MG63 (cell line): ENCODE measurements around the gene PTPRG. TPM values are rescaled to one million over a fixed set of nuclear protein-coding genes. Genes with fewer than 3 reads are reported as not detected.
A peak's percentile ranks its signal among the peaks of the same experiment; 100 is the strongest.

Experiments used
- DNase-seq: peaks from one replicate; pipeline ENCODE4 v3.0.0-alpha.2; 2020
- H3K27me3 ChIP-seq: fragments of 250-450 bp; sonication (Bioruptor Pico); 2 replicates; pipeline ENCODE4 v1.5.1; 2020; ENCODE audit warnings: mild to moderate bottlenecking, moderate library complexity
- H3K36me3 ChIP-seq: fragments of 250-450 bp; sonication (Bioruptor Pico); 2 replicates; pipeline ENCODE4 v1.5.1; 2020; ENCODE audit warnings: mild to moderate bottlenecking, moderate library complexity
- H3K4me3 ChIP-seq: fragments of 250-450 bp; sonication (Bioruptor Pico); 2 replicates; pipeline ENCODE4 v1.5.1; 2020; ENCODE audit warnings: mild to moderate bottlenecking, moderate library complexity
- H3K9me3 ChIP-seq: fragments of 250-450 bp; sonication (Bioruptor Pico); 2 replicates; pipeline ENCODE4 v1.5.1; 2020; ENCODE audit warnings: mild to moderate bottlenecking, moderate library complexity
- total RNA-seq: library from RNA; depleted of rRNA; stranded (reverse); fragments of >200 nt; shearing (Covaris generic); gene quantifications from 2 replicates; pipeline ENCODE4 v1.2.3, GENCODE V29; 2014; ENCODE audit warnings: low replicate concordance

PTPRG gene
- total RNA-seq, 1 experiment from 2014 or later: 3.1 TPM

DNA sequence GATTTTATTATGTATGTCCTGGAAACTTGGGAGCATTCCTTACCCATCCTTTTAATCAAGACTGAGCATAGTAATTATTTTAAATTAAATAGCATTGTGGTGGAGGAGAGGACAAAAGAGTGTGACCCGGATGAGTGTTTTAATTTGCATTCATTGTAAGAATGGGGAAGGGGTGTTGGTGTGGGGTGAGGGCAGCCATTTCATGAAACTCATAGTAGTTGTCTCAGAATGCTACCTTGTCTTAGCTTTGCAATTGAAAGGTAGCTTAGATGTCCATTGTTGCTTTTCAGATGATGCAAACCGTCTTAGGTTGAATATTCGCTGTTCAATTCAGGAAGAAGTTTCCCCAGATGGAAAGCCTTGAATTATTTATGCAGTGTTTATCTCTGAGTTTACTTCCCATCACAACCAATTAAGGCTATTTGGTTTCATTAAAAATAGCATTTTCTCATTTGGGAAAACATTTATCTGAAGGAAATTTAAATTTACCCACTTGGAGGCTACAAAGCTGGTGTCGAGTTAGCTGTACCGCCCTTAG lies 483.6 kb downstream of the PTPRG start:
- DNase-seq: no peak
- Histone ChIP-seq H3K4me3 (no peak overlapping the region), H3K27me3 (no peaks in the 10 kb centered on the region), H3K36me3 (no peaks in the 10 kb centered on the region), H3K9me3 (no peaks in the 10 kb centered on the region)

DNA sequence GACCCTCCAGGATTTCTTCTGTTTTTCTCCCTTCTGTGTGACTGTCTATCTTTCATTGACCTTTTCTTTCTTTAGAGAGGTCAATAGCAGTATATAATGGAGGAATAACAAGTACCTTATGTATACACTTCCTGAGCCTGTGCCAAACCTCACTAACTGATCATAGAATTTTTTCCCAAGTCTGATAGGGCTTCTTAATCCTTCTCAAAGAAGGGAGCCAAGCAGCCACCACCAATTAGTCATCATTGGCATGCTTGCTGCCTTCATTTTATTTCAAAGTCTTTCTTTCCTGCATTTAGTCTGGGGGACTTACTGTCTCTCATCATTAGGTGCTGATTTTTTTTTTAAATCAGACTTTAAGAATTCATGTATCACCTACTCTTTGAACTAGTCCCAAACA lies 485.0 kb downstream of the PTPRG start:
- Histone ChIP-seq H3K36me3 (no peaks in the 10 kb centered on the region), H3K9me3 (no peaks in the 10 kb centered on the region), H3K4me3 (no peak overlapping the region), H3K27me3 (no peaks in the 10 kb centered on the region)
- peak; percentile 42 for DNase-seq

DNA sequence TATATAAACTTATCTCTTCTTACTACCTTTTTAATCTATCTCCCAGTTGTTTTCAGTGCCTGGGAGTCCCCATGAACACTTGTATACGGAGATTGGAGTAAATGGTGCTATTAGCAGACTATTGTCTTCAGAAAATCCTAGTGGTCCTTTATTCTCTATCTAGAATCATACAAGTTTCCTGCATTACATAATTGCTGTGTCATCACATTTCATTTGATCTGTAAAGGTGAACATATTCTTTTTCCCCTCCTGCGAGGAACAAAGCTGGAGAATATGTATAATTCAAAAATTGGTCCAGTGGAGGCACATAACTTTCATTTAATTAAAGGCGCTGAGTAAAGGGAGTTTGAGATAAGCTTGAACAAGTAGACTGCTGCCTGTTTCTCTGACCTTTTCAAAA lies 487.2 kb downstream of the PTPRG start:
- H3K9me3 ChIP-seq: no peaks in the 10 kb centered on the region
- H3K36me3 ChIP-seq: no peaks in the 10 kb centered on the region
- no peak overlapping the region for H3K4me3 ChIP-seq
- DNase-seq: no peak
- no peaks in the 10 kb centered on the region for H3K27me3 ChIP-seq

DNA sequence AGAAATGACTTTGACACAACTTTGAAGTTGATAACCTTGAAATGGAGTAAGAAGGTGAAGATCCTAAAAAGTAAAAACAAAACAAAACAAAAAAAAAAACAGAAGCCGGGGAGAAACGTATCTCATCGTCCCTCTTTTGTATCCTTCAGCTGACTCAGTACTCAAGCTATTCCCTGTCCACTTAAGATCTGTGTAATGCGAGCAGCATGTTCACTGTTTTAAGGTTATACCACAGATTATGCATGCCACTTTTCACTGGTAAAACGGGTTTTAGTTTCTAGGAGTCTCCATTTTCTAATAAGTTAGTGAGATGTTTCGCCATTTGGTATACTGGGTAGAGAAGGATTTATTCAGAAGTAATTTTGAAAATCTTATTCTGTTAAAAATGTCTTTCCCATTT lies 487.7 kb downstream of the PTPRG start:
- no peaks in the 10 kb centered on the region for H3K9me3 ChIP-seq
- H3K4me3 ChIP-seq: no peak overlapping the region
- DNase-seq: no peak
- no peaks in the 10 kb centered on the region for H3K27me3 ChIP-seq
- H3K36me3 ChIP-seq: no peaks in the 10 kb centered on the region

DNA sequence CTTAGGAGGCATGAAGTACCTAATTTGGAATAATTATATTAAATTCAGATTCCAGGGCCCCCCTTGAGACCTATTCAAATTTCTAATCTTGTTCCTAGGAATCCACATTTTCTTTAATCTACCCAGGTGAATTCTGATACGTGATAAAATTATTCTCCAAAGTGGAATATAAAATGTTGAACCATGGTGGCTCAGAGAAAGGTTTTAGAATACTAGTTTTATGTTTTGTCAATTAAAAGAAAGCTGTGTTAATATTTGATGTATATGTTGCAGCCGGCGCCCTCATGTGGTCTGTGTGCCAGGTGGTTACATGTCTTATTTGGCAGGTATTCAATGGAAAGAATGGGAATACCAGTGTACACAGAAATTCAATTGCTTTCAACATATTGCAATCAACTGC lies 490.1 kb downstream of the PTPRG start:
- Histone ChIP-seq H3K4me3 (no peak overlapping the region), H3K9me3 (no peaks in the 10 kb centered on the region)
- peak; percentile 11 for DNase-seq

DNA sequence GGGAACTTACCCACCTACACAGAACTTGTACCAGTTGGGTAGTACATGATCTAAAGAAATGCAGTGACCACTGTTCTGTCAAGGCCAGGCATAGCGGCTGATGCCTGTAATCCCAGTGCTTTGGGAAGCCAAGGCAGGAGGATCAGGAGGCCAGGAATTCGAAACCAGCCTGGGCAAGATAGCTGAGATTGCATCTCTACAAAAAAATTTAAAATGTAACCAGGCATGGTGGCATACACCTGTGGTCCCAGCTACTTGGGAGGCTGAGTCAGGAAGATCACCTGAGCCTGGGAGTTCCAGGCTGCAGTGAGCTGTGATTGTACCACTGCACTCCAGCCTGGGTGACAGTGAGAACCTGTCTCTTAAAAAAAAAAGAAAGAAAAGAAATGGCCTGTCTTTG lies 491.0 kb downstream of the PTPRG start:
- Histone ChIP-seq H3K9me3 (no peaks in the 10 kb centered on the region), H3K4me3 (no peak overlapping the region), H3K36me3 (no peaks in the 10 kb centered on the region), H3K27me3 (no peaks in the 10 kb centered on the region)
- no peak for DNase-seq

More for the DNA sequence above, 490.1 kb downstream of the PTPRG start:
- no peaks in the 10 kb centered on the region for H3K27me3 ChIP-seq
- H3K36me3 ChIP-seq: no peaks in the 10 kb centered on the region

DNA sequence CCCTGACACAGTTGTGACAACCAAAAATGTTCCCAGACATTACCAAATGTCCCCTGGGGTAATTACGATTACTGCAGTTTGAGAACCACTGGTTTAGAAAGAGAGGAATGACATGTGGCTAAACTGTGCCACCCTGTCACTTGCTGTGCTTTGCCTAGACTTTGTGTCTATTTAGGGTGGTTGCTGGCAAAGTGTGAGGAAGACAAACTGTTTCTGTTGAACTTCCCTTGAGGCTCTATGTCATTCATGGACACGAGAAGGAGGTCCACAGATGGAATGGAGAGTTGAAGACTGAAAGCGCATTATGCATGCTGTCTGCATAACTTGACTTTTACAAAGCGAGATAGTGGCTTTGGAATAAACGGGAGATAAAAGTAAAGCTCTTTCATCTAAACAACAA lies 495.3 kb downstream of the PTPRG start:
- Histone ChIP-seq H3K27me3 (no peaks in the 10 kb centered on the region), H3K4me3 (no peak overlapping the region), H3K9me3 (no peaks in the 10 kb centered on the region), H3K36me3 (no peaks in the 10 kb centered on the region)
- DNase-seq: no peak

DNA sequence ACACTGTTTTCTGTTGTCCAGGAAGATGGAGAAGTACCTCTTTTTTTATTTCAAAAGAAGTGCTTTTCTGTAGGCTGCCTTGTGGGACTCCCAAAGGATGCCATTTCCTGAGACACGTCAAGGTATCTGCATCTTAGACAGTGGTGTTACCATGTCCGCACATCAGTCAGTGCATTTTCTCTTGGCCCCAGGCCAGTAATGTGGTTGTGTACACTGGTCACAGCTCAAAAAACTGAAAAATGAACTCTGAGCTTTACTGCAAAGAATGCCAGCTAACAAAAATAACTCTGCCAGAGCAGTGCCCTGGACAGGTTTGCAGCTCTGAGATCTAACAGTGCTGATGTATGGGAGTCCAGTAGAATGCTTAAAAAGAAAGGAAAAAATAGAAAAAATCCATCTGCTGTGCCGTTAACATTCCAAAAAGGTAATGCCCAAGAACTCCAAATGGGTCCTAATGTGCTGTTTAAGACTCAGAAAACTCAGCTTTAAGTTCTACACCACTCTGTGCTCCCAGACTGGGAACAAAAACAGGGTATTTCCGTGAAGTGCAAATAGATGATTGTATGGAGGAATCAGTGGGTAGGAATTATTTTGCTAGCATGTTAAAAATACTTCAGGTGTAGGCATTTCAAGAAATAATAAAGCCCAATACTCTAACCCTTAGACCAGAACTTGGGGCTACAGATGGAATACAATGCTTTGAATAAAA lies 496.1 kb downstream of the PTPRG start:
- Histone ChIP-seq H3K9me3 (no peaks in the 10 kb centered on the region), H3K4me3 (no peak overlapping the region), H3K27me3 (no peaks in the 10 kb centered on the region), H3K36me3 (no peaks in the 10 kb centered on the region)
- no peak for DNase-seq

DNA sequence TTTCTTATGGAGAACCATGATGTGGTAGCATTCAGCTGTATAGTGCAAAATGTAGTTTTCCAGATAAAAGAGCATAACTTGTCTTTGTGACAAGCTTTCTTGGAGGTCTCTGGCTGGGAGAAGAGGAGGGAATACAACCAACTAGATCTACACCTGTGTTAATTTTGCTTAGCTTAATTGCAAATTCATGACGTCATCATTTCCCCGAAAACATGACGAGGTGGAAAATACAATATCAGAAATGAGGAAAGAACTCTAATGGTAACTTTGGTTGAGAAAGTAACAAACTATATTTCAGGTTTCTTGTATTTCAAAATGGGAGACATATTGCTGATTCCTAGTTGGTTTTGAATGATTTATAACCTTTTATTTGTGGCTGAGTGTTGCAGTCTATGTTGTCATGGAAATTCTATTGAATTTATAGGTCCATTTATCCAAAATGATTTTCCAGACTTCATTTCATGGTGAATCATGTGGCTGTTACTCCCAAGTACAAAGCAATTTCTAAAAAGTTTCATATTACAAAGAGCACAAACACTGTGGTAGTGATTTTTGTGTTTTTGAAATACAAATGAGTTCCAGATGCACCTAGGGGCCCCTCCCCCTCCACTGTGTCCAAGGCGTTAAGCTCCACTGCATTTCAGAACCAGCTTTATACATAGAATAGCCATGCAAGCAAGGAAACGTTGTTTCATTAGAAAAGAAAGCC lies 504.8 kb downstream of the PTPRG start:
- no peak for DNase-seq
- no peaks in the 10 kb centered on the region for H3K9me3 ChIP-seq

DNA sequence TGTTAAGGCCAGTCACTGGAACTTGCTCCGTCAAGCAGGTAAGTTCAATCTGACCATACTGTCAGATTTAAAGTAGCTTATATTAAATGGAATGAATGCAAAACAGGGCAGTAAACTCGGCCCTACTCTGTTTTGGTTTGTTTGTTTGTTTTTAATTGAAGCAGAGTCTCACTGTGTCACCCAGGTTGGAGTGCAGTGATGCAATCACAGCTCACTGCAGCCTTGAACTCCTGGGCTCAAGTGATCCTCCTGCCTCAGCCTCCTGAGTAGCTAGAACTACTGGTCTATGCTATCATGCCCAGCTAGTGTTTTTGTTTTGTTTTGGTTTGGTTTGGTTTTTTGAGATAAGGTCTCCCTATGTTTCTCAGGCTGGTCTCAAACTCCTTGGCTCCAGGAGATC lies 507.0 kb downstream of the PTPRG start:
- DNase-seq: no peak
- Histone ChIP-seq H3K9me3 (no peaks in the 10 kb centered on the region), H3K27me3 (no peaks in the 10 kb centered on the region), H3K36me3 (no peaks in the 10 kb centered on the region), H3K4me3 (no peak overlapping the region)

More for the DNA sequence above, 504.8 kb downstream of the PTPRG start:
- Histone ChIP-seq H3K27me3 (no peaks in the 10 kb centered on the region), H3K4me3 (no peak overlapping the region), H3K36me3 (no peaks in the 10 kb centered on the region)

DNA sequence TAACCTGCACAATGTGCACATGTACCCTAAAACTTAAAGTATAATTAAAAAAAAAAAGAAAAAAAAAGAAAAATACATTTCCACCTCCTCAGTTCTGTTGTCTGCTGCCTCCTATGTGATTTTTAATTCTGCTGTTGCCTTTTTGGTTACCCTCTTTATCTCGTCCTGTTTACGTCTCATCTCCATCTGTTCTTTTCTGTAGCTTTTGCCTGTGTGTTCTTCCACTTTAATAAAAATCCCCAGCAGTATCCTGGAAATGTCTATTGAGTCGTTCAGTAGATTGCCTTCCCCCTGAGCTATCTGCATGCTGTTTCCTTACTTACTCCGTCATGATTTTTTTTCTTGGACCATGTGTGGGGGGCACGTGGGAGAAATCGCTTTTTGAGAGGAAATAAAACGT lies 509.5 kb downstream of the PTPRG start:
- Histone ChIP-seq H3K36me3 (no peaks in the 10 kb centered on the region), H3K4me3 (no peak overlapping the region), H3K9me3 (no peaks in the 10 kb centered on the region), H3K27me3 (no peaks in the 10 kb centered on the region)
- no peak for DNase-seq

DNA sequence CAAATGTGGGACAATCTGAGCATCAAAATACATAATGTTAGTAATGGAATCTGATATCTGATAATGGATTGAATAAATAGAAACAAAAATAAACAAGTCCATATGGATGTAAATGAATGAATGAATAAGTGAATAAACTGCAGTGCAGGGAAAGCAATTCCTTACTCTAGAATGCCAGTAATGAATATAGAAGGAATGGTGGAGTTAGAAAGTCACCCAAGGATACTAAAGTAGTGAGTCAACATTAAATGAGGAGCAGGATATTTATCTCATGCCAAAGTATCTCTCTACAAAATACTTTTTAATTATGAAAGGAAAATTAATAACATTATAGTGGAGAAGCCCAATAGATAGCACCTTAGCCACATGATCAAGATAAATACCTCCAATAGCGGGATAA lies 511.7 kb downstream of the PTPRG start:
- H3K9me3 ChIP-seq: no peaks in the 10 kb centered on the region
- no peaks in the 10 kb centered on the region for H3K36me3 ChIP-seq
- DNase-seq: no peak
- H3K27me3 ChIP-seq: no peaks in the 10 kb centered on the region
- H3K4me3 ChIP-seq: no peak overlapping the region

DNA sequence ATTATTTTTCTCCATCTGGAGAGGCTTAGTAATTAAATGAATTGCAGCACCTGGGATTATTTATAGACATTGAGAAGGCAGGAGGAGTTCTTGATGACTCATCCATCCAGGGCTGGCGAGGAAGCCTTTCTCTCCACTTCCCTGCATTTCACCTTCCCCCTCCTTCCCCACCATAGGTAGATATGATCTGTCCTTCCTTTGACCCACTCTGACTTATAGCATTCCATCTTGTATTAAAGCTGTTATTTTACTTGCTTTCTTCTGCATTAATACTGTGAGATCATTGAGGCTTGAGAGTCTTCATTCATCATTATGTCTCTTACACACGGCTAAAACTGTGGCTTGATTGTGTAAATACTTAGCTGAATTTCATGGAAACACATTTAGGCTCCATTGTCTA lies 523.2 kb downstream of the PTPRG start:
- Histone ChIP-seq H3K9me3 (no peaks in the 10 kb centered on the region), H3K27me3 (no peaks in the 10 kb centered on the region), H3K36me3 (no peaks in the 10 kb centered on the region), H3K4me3 (no peak overlapping the region)
- no peak for DNase-seq

DNA sequence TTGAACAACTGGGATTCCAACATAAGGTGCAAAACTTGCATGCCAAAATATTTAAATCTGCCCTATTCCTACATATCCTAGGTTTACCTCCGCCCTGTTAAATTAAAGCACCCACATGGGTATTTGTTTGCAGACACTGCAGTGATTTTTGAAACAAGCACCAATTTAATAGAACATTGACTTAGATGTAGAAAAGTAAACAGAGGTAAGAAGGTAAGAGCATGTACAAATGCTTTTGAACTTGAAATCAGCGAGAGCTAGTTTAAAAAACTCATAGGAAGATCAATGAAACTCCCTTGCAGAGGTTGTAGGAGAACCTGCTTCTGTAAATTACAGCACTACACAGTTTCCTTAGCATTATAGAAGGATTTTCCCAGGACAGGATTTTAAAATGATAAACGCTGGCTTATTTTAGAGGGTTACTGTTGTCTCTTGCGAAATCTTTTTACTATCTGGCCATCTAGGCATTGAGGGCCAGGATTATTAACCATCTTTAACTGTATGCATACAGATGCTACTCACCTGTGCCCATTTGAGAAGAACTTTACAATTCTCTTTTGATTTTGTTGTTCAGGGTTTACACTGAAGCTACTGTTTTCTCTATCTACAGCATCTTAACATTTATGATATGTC lies 527.2 kb downstream of the PTPRG start:
- Histone ChIP-seq H3K9me3 (no peaks in the 10 kb centered on the region), H3K4me3 (no peak overlapping the region)

DNA sequence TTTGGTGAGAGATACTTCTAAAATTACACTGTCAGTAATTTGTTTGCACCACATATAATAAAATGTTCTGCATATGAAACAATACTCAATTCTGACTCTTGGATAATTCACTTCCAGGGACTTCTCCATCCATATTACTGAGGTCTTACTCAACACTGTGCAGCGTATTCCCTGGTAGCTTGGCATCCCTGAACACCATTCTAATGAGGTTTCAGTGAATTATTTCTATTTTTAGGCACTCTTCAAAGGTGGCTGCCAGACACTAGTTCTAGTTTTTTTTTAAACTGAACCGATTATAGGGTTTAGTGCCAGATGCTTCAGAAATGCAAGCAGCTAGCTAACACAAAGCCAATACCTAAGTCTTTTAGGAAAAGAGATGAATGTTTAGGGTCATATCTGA lies 528.7 kb downstream of the PTPRG start:
- H3K4me3 ChIP-seq: no peak overlapping the region
- no peaks in the 10 kb centered on the region for H3K9me3 ChIP-seq
- no peaks in the 10 kb centered on the region for H3K36me3 ChIP-seq
- no peak for DNase-seq
- no peaks in the 10 kb centered on the region for H3K27me3 ChIP-seq

More for the DNA sequence above, 527.2 kb downstream of the PTPRG start:
- Histone ChIP-seq H3K27me3 (no peaks in the 10 kb centered on the region), H3K36me3 (no peaks in the 10 kb centered on the region)
- no peak for DNase-seq

DNA sequence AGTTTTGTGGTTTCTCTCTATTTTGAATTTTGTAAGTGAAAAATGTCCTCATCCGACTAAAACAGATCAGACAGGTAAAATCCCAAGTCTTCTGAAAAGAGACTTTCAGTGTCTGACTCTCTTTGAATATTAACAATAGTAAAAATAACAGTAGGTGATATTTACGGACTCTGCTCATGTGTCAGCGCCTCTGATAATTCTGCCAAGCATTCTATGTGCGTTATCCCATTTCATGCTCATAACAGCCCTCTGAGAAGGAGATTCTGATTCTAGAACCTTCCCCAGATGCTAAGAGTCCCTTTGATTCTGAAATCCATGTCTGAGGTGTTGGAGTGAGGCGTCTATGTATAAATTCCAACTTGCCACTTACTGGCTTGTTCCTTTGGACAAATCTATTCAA lies 529.1 kb downstream of the PTPRG start:
- no peak for DNase-seq
- H3K36me3 ChIP-seq: no peaks in the 10 kb centered on the region
- no peaks in the 10 kb centered on the region for H3K9me3 ChIP-seq
- no peaks in the 10 kb centered on the region for H3K27me3 ChIP-seq
- no peak overlapping the region for H3K4me3 ChIP-seq

DNA sequence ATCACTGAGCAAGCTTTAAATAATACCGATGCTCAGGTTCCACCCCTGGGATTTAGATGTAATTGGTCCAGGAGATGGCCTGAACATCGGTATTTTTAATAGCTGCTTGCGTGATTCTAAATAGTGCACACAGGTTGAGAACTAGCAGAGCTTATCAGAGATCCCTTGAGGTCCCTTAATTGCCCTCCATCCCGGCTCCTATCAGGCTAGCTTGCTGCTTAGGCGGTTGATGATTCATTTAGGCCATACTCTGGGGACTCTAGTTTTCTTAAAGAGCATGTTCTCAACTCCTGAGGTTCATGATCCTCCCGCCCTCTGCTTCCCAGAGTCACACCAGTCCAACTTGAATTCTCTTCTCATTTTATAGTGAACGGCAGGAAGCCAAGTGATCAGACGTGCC lies 531.7 kb downstream of the PTPRG start:
- DNase-seq: no peak
- Histone ChIP-seq H3K9me3 (no peaks in the 10 kb centered on the region), H3K36me3 (no peaks in the 10 kb centered on the region), H3K4me3 (no peak overlapping the region), H3K27me3 (no peaks in the 10 kb centered on the region)
